ENCODE data around the gene MLF2. TPM values are rescaled to one million over a fixed set of nuclear protein-coding genes. Genes with fewer than 3 reads are reported as not detected.
"Not testable (repeated sequence)": the region's sequence is repeated elsewhere in the genome, so short reads cannot be mapped to it uniquely, and the experiment has no call there.

MLF2 gene
- total RNA-seq, 2 donors from 2014 or later, result 121 to 138 TPM

- H3K4me1 ChIP-seq, result peaks cover 0 to 11% of the 10 kb centered on the region in 2 donors
- no peak overlapping the region for H3K4me3 ChIP-seq
- no peak for DNase-seq (ENCODE audit: low spot score)
- no peaks in the 10 kb centered on the region for H3K27me3 ChIP-seq
- no peaks in the 10 kb centered on the region for H3K9me3 ChIP-seq
- no peak overlapping the region for H3K27ac ChIP-seq
- H3K36me3 ChIP-seq, result peaks cover 47% of the 10 kb centered on the region
- TF ChIP-seq CTCF (IDR thresholded peaks at IDR 0.05), result no peak
Observed at GRCh38 chr12:6748761-6749160, 4.2 kb downstream of the MLF2 start.

GRCh38 chr12:6747216-6747615, 5.7 kb downstream of the MLF2 start:
- Histone ChIP-seq H3K4me3 (no peak overlapping the region), H3K9me3 (no peaks in the 10 kb centered on the region), H3K36me3 (peaks cover 47% of the 10 kb centered on the region), H3K27ac (no peak overlapping the region), H3K4me1 (peaks cover 0 to 7% of the 10 kb centered on the region in 2 donors), H3K27me3 (no peaks in the 10 kb centered on the region)
- no peak for DNase-seq (ENCODE audit: low spot score)
- no peak for TF ChIP-seq CTCF (IDR thresholded peaks at IDR 0.05)

GRCh38 chr12:6745741-6746525, 7.0 kb downstream of the MLF2 start:
- Histone ChIP-seq H3K9me3 (no peaks in the 10 kb centered on the region), H3K4me1 (no peaks in the 10 kb centered on the region), H3K36me3 (peaks cover 40% of the 10 kb centered on the region), H3K4me3 (no peak overlapping the region), H3K27ac (peak overlapping the region in 1 of 2 donors; percentile 31), H3K27me3 (no peaks in the 10 kb centered on the region)
- no peak for TF ChIP-seq CTCF (IDR thresholded peaks at IDR 0.05)
- DNase-seq (ENCODE audit: low spot score), result no peak

- H3K4me3 ChIP-seq; H3K9me3 ChIP-seq; H3K4me1 ChIP-seq; H3K27ac ChIP-seq; H3K27me3 ChIP-seq; DNase-seq (ENCODE audit: low spot score): not testable (repeated sequence)
- H3K36me3 ChIP-seq, result peaks cover 14% of the 10 kb centered on the region
Observed at GRCh38 chr12:6743300-6743699, 9.6 kb downstream of the MLF2 start.

GRCh38 chr12:6742834-6743233, 10.1 kb downstream of the MLF2 start:
- Histone ChIP-seq H3K36me3 (peaks cover 9% of the 10 kb centered on the region), H3K9me3 (no peaks in the 10 kb centered on the region), H3K27ac (no peak overlapping the region), H3K27me3 (no peaks in the 10 kb centered on the region), H3K4me3 (no peak overlapping the region), H3K4me1 (no peaks in the 10 kb centered on the region)
- DNase-seq (ENCODE audit: low spot score), result no peak
- TF ChIP-seq CTCF (IDR thresholded peaks at IDR 0.05), result no peak

GRCh38 chr12:6742080-6742479, 10.9 kb downstream of the MLF2 start:
- not testable (repeated sequence) for H3K27me3 ChIP-seq; H3K9me3 ChIP-seq; H3K4me3 ChIP-seq; H3K4me1 ChIP-seq; H3K36me3 ChIP-seq; H3K27ac ChIP-seq; DNase-seq (ENCODE audit: low spot score)

GRCh38 chr12:6736754-6737153, 16.2 kb downstream of the MLF2 start:
- H3K4me1 ChIP-seq, result peaks cover 0 to 5% of the 10 kb centered on the region in 2 donors
- no peak overlapping the region for H3K27ac ChIP-seq
- no peak overlapping the region for H3K4me3 ChIP-seq
- no peak for TF ChIP-seq CTCF (IDR thresholded peaks at IDR 0.05)
- H3K36me3 ChIP-seq, result peaks cover 3% of the 10 kb centered on the region
- DNase-seq (ENCODE audit: low spot score), result no peak
- no peaks in the 10 kb centered on the region for H3K9me3 ChIP-seq
- no peaks in the 10 kb centered on the region for H3K27me3 ChIP-seq
